ENCODE data around the gene FURIN.
A peak's percentile ranks its signal among the peaks of the same experiment; 100 is the strongest.
"Not testable (repeated sequence)": the region's sequence is repeated elsewhere in the genome, so short reads cannot be mapped to it uniquely, and the experiment has no call there.

Gene FURIN

GRCh38 chr15:90866800-90867199 is 1.6 kb upstream of the FURIN start:
- DNase-seq (ENCODE audit: extremely low spot score, insufficient read length, low read depth) = no peak
- no peak for FAIRE-seq

- DNase-seq (ENCODE audit: extremely low spot score, insufficient read length, low read depth) = no peak
- FAIRE-seq = no peak
Observed at GRCh38 chr15:90869140-90869541, 753 bp downstream of the FURIN start.

GRCh38 chr15:90869601-90870353 is 1.4 kb downstream of the FURIN start:
- DNase-seq (ENCODE audit: extremely low spot score, insufficient read length, low read depth) (no peak), FAIRE-seq (no peak)

GRCh38 chr15:90870354-90871138 is 2.2 kb downstream of the FURIN start:
- DNase-seq (ENCODE audit: extremely low spot score, insufficient read length, low read depth) (no peak), FAIRE-seq (no peak)

- FAIRE-seq = no peak
- peak; percentile 9 for DNase-seq (ENCODE audit: extremely low spot score, insufficient read length, low read depth)
Observed at GRCh38 chr15:90871139-90871715, 2.8 kb downstream of the FURIN start.

- FAIRE-seq (no peak), DNase-seq (ENCODE audit: extremely low spot score, insufficient read length, low read depth) (peak; percentile 12)
Observed at GRCh38 chr15:90871716-90872485, 3.5 kb downstream of the FURIN start.

- DNase-seq (ENCODE audit: extremely low spot score, insufficient read length, low read depth) (no peak), FAIRE-seq (no peak)
Observed at GRCh38 chr15:90872486-90873184, 4.2 kb downstream of the FURIN start.

GRCh38 chr15:90873488-90873997 is 5.2 kb downstream of the FURIN start:
- FAIRE-seq (no peak), DNase-seq (ENCODE audit: extremely low spot score, insufficient read length, low read depth) (no peak)

GRCh38 chr15:90873998-90874605 is 5.7 kb downstream of the FURIN start:
- DNase-seq (ENCODE audit: extremely low spot score, insufficient read length, low read depth) (no peak), FAIRE-seq (no peak)

GRCh38 chr15:90874986-90875385 is 6.6 kb downstream of the FURIN start:
- FAIRE-seq; DNase-seq (ENCODE audit: extremely low spot score, insufficient read length, low read depth): not testable (repeated sequence)

- DNase-seq (ENCODE audit: extremely low spot score, insufficient read length, low read depth) (no peak), FAIRE-seq (no peak)
Observed at GRCh38 chr15:90875549-90875981, 7.2 kb downstream of the FURIN start.

- DNase-seq (ENCODE audit: extremely low spot score, insufficient read length, low read depth) (no peak), FAIRE-seq (no peak)
Observed at GRCh38 chr15:90876046-90876445, 7.7 kb downstream of the FURIN start.

GRCh38 chr15:90876512-90877170 is 8.3 kb downstream of the FURIN start:
- DNase-seq (ENCODE audit: extremely low spot score, insufficient read length, low read depth) (no peak), FAIRE-seq (no peak)

GRCh38 chr15:90877315-90877714 is 8.9 kb downstream of the FURIN start:
- FAIRE-seq = no peak

GRCh38 chr15:90877996-90878395 is 9.6 kb downstream of the FURIN start:
- DNase-seq (ENCODE audit: extremely low spot score, insufficient read length, low read depth) (no peak), FAIRE-seq (no peak)

More at GRCh38 chr15:90877315-90877714, 8.9 kb downstream of the FURIN start:
- DNase-seq (ENCODE audit: extremely low spot score, insufficient read length, low read depth) = no peak

GRCh38 chr15:90878660-90879059 is 10.3 kb downstream of the FURIN start:
- DNase-seq (ENCODE audit: extremely low spot score, insufficient read length, low read depth) = no peak
- no peak for FAIRE-seq

GRCh38 chr15:90879730-90880366 is 11.5 kb downstream of the FURIN start:
- FAIRE-seq (no peak), DNase-seq (ENCODE audit: extremely low spot score, insufficient read length, low read depth) (no peak)
